ENCODE data around the gene C2orf72.

DNA sequence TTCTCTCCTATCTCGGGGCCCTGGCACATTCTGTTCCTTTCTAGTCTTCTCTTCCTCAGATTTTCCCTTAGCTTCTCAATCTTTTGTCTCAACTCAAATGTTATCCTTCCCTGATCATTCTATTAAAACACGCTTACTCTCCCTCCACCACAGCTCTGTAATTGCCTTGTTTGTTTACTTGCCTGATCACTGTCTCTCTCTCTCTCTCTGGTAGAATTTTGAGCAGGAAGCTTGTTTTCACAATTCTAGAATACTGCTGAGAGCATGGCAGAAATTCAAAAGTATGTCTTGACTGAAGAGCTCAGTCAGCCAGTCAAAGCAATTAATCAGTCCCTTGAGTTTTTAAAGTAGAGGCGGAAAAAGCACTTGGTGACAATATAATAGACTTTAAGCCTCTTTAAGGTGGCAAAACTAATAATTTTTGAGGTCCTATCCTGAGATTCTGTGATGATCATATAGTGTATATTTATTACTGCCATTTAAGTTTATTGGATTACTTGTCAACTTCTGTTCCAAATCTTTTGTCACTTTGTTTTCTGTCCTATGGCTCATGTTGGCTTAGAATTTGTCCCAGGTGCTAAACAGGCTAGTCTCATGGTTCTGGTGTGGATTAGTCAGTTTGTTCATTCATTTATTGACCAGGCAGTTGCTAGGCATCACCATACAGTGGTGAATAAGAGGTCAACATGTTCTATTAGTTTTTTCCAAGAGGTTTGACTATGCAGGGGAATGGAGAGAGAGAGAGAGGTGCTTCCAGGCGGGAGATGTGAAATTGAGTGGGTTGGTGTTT is 21.6 kb downstream of the C2orf72 start:
- TF ChIP-seq, protein P1, sequence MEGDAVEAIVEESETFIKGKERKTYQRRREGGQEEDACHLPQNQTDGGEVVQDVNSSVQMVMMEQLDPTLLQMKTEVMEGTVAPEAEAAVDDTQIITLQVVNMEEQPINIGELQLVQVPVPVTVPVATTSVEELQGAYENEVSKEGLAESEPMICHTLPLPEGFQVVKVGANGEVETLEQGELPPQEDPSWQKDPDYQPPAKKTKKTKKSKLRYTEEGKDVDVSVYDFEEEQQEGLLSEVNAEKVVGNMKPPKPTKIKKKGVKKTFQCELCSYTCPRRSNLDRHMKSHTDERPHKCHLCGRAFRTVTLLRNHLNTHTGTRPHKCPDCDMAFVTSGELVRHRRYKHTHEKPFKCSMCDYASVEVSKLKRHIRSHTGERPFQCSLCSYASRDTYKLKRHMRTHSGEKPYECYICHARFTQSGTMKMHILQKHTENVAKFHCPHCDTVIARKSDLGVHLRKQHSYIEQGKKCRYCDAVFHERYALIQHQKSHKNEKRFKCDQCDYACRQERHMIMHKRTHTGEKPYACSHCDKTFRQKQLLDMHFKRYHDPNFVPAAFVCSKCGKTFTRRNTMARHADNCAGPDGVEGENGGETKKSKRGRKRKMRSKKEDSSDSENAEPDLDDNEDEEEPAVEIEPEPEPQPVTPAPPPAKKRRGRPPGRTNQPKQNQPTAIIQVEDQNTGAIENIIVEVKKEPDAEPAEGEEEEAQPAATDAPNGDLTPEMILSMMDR (IDR thresholded peaks at IDR 0.05) = no peak
- TF ChIP-seq POLR2A (IDR thresholded peaks at IDR 0.05) (no peak), POLR2AphosphoS5 (IDR thresholded peaks at IDR 0.05) (no peak)

Data from gastroesophageal sphincter (tissue), 3 donors.